GM12872 (cell line): ENCODE results near the gene RNF10.
A peak's percentile ranks its signal among the peaks of the same experiment; 100 is the strongest.

Experiments used
- CTCF ChIP-seq: IDR thresholded peaks from 3 replicates; pipeline ENCODE4 v1.5.1; 2011; ENCODE audit warnings: low read depth, mild to moderate bottlenecking, low read length, moderate library complexity; ENCODE audit not compliant: insufficient read depth

Gene RNF10

GRCh38 chr12:120574106-120574505 is 40.0 kb downstream of the RNF10 start:
- no peak for TF ChIP-seq CTCF

GRCh38 chr12:120579179-120579578 is 45.0 kb downstream of the RNF10 start:
- no peak for TF ChIP-seq CTCF

- TF ChIP-seq CTCF: no peak
These were observed 46.9 kb downstream of the RNF10 start, which contains the start of gene POP5 for GRCh38 chr12:120580787-120581723. Gene POP5, minus strand, starts transcription at chr12:120581402. Its CDS starts 40 bp downstream, at chr12:120581362.

GRCh38 chr12:120581998-120582397 is 47.8 kb downstream of the RNF10 start:
- no peak for TF ChIP-seq CTCF

- TF ChIP-seq CTCF: peak; percentile 94
These were observed 49.4 kb downstream of the RNF10 start for GRCh38 chr12:120583478-120584030.

GRCh38 chr12:120584343-120585149 is 50.4 kb downstream of the RNF10 start:
- TF ChIP-seq CTCF: peak; percentile 32; the same call in 1 of the 3 replicates

- no peak for TF ChIP-seq CTCF
These were observed 52.0 kb downstream of the RNF10 start for GRCh38 chr12:120586206-120586605.
